Epithelial cell of proximal tubule (primary cell): Measurements from ENCODE around the gene SH3RF3. TPM values are rescaled to one million over a fixed set of nuclear protein-coding genes. Genes with fewer than 3 reads are reported as not detected.

Source experiments
- DNase-seq: peaks from one replicate; pipeline ENCODE4 v3.0.0-alpha.2; 2011; ENCODE audit warnings: low read depth
- H3K4me3 ChIP-seq: 2 replicates; pipeline ENCODE4 v1.5.1; 2011; ENCODE audit warnings: low read depth, mild to moderate bottlenecking, low read length
- CTCF ChIP-seq: conservative IDR thresholded peaks from 2 replicates; pipeline ENCODE4 v1.5.1; 2012; ENCODE audit warnings: low read depth, mild to moderate bottlenecking, low read length
- total RNA-seq: library from RNA; depleted of rRNA; stranded (reverse); fragments of >200 nt; gene quantifications from 2 replicates; pipeline ENCODE4 v1.2.3, GENCODE V29; 2015

SH3RF3 gene
- total RNA-seq, 1 donor from 2014 or later: 1.7 TPM

DNA sequence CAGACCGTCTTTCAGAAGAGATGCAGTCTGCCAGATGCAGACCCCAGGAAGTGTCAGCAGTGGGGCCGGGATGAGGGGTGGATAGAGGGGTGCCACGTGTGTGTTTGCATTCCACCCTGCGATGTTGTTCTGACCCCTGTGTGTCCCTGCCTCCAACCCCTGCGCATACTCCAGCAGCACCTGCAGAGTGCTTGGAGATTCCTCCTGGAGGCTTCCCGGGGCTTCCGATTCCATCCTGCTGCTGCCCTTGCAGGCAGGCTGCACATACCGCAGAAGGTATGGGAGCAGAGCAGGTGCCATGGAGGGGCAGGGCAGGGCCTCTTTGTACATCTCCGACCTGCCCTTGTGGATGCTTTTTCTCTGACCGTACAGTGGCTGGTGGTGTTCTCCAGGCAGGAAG is 177.2 kb downstream of the SH3RF3 start:
- DNase-seq: no peak
- no peak for TF ChIP-seq CTCF
- H3K4me3 ChIP-seq: no peak overlapping the region

DNA sequence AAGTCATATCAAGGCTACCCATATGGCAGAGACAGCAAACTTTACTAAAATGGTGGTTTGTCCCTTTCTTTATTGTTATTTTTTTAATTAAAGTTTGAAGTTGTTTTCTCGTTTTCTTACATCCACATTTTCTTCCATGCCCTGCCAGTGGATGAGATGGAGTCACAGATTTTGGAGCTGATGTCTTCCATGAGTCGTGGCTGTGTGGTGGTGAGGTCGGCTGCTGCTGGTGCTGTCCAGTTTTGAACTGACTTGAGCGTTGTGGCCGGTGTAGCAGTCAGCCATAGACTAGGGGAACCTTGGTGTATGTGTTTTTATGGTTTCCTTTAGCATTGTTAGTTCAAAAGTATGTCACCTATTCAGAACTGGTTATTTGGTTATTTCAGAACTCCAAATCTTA is 182.8 kb downstream of the SH3RF3 start:
- DNase-seq: no peak
- no peak overlapping the region for H3K4me3 ChIP-seq
- TF ChIP-seq CTCF: no peak

DNA sequence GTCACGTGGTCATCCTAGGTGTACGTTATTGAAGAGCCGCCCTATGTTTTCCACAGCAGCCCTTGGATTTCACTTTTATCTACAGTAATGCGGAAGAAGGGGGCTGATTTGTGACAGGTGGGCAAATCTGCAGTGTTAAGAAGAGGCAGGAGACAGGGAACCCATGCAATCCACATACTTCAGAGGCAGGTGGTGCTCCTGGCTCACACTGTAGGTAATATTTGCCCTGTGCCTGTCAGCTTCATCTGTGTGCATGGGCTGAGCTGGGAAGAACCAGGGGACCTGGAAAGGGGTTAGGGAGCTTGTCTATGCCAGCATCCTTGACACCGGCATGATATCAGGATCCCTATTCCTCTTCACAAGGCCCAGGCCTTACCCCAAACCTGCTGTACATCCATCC is 183.9 kb downstream of the SH3RF3 start:
- peak; percentile 17 for TF ChIP-seq CTCF
- no peak for DNase-seq
- H3K4me3 ChIP-seq: no peak overlapping the region

- no peak overlapping the region for H3K4me3 ChIP-seq
- no peak for TF ChIP-seq CTCF
- DNase-seq: no peak
Measured at GRCh38 chr2:109313343-109313742, 184.3 kb downstream of the SH3RF3 start.

DNA sequence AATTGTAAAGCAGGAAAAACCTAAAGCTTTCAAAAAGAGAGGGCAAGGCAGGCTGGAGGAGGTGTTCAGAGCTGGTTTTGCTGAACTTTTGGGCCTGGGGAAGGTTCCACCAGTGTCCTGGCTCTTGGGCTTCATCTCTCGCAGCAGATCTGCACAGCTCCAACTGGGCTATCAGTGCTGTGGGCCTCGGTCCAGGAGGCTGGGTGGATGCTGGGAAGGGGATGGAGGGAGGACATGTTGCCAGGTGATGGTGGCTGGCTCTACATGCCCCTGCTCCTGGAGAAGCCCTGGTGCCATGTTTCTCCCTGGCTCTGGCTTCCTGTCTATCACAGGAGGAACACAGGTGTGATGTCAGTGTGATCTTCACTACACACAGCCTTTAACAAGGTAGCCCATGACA is 187.1 kb downstream of the SH3RF3 start:
- no peak overlapping the region for H3K4me3 ChIP-seq
- no peak for DNase-seq
- no peak for TF ChIP-seq CTCF

GRCh38 chr2:109317471-109318095 is 188.6 kb downstream of the SH3RF3 start:
- DNase-seq: no peak
- TF ChIP-seq CTCF: no peak
- no peak overlapping the region for H3K4me3 ChIP-seq
